ENCODE results near the gene PPM1H. TPM values are rescaled to one million over a fixed set of nuclear protein-coding genes. Genes with fewer than 3 reads are reported as not detected.
A peak's percentile ranks its signal among the peaks of the same experiment; 100 is the strongest.

PPM1H gene
- total RNA-seq, 6 experiments from 2014 or later: 7.0 to 20.9 (median 8.4) TPM

DNA sequence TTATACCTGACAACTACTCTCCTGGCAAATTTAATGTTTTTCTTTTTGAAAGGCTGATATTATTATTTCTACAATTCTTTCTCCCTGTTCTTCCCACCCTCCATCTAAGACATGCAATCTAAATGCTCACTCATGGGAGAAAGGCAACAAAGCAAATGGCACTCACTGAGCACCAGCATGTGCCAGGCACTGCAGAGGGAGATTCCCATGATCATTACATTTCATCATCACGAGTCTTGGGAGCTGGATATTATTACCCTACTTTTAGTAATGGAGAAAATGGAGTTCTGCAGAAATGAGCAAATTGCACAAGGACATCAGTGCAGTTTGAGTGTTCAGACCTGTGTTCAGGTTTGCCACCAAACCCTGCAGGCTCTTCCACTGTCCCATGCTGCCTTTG lies 27.9 kb downstream of the PPM1H start:
- TF ChIP-seq CTCF (IDR thresholded peaks at IDR 0.05): no peak
- Mint-ChIP-seq H3K27me3 (ENCODE audit: insufficient read depth) (peaks cover 2% of the 10 kb centered on the region; the same call in 1 of the 2 replicates), H3K27ac (no peak overlapping the region), H3K9me3 (no peaks in the 10 kb centered on the region), H3K36me3 (ENCODE audit: low read depth) (peaks cover 4% of the 10 kb centered on the region), H3K4me3 (no peak overlapping the region), H3K4me1 (ENCODE audit: low read depth) (peaks cover 9% of the 10 kb centered on the region)
- DNase-seq: no peak

DNA sequence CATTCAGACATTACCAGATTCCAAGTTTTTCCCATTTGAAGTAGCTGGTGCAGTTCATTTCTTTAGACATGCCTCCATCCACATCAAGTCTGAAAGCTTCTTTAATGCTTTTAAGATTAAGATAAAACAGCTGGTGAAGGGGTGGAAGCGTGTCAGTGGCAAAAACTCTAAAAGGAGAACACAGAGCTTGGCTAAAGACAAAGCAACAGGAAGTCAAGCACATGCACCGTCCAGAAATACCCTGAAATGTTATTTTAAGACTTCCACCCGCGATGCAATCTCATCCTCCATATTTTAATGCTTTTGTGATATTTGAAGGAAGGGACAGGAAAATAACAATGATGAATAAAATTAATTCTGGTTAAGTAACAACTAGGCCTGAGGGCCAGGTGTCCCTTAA lies 31.8 kb downstream of the PPM1H start:
- no peak for TF ChIP-seq CTCF (IDR thresholded peaks at IDR 0.05)
- H3K27ac Mint-ChIP-seq: no peak overlapping the region
- no peak for DNase-seq
- H3K4me1 Mint-ChIP-seq (ENCODE audit: low read depth): peaks cover 18% of the 10 kb centered on the region
- no peaks in the 10 kb centered on the region; the same call in 1 of the 2 replicates for H3K27me3 Mint-ChIP-seq (ENCODE audit: insufficient read depth)
- H3K4me3 Mint-ChIP-seq: no peak overlapping the region
- H3K36me3 Mint-ChIP-seq (ENCODE audit: low read depth): no peaks in the 10 kb centered on the region
- no peaks in the 10 kb centered on the region for H3K9me3 Mint-ChIP-seq

- no peak overlapping the region for H3K4me3 Mint-ChIP-seq
- H3K4me1 Mint-ChIP-seq (ENCODE audit: low read depth): peaks cover 26% of the 10 kb centered on the region
- no peaks in the 10 kb centered on the region for H3K36me3 Mint-ChIP-seq (ENCODE audit: low read depth)
- H3K27ac Mint-ChIP-seq: no peak overlapping the region
- H3K9me3 Mint-ChIP-seq: no peaks in the 10 kb centered on the region
- DNase-seq: no peak
- no peak for TF ChIP-seq CTCF (IDR thresholded peaks at IDR 0.05)
- H3K27me3 Mint-ChIP-seq (ENCODE audit: insufficient read depth): no peaks in the 10 kb centered on the region; the same call in 1 of the 2 replicates
Observed at GRCh38 chr12:62900686-62901272, 34.2 kb downstream of the PPM1H start.

DNA sequence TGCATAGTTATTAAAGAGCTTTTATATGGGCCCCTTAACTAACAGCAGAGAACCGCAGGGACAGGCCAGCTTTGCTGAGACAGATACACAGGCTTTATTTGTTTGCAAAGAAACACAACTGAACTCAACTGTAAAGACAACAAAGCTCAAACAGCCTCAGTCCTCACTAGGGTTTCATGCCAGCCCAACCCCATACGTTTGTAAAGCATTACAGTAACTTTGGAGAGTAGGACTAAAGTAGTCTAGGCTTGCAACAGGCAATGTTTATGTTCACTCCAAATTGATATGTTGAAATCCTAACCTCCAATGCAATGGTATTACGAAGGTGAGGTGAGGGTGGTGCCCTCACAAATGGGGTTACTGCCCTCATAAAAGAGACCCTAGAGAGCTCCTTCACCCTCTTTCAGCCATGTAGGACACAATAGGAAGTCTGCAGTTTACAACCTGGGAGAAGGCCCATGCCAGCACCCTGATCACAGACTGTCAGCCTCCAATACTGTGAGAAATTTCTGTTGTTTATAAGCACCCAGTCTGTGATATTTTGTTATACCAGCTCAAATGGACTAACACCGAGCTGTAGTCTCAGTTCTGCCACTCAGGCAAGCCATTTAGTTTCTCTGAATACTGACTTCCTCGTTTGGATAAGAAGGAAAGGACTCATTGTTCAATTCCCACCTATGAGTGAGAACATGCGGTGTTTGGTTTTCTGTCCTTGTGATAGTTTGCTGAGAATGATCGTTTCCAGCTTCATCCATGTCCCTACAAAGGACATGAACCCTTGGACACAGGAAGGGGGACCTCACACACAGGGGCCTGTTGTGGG lies 35.2 kb downstream of the PPM1H start:
- no peak for DNase-seq
- Mint-ChIP-seq H3K4me1 (ENCODE audit: low read depth) (peaks cover 26% of the 10 kb centered on the region), H3K27me3 (ENCODE audit: insufficient read depth) (no peaks in the 10 kb centered on the region; the same call in 1 of the 2 replicates), H3K27ac (no peak overlapping the region), H3K36me3 (ENCODE audit: low read depth) (no peaks in the 10 kb centered on the region), H3K9me3 (no peaks in the 10 kb centered on the region), H3K4me3 (no peak overlapping the region)
- TF ChIP-seq CTCF (IDR thresholded peaks at IDR 0.05): no peak

DNA sequence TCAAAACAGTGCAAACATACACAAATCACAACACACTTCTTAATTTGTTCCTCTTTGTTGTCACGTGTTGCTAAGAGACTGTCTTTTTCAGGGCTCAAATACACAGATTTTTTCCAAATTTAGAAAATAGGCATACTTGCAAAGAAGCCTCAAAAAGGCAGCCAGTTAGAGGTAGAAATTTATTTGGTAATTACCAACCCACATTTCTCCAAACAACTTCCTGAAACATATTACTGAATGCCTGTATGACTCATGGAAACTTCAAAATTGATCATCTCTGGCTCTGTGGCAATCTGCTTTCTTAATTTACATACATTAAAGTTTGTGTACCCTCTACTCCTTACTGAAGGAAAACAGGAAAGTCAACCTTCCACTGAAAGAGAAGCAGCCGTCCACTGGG lies 36.4 kb downstream of the PPM1H start:
- Mint-ChIP-seq H3K27ac (peak overlapping the region; percentile 60; the same call in 1 of the 2 replicates), H3K9me3 (no peaks in the 10 kb centered on the region), H3K4me3 (no peak overlapping the region; the same call in 1 of the 2 replicates), H3K4me1 (ENCODE audit: low read depth) (peaks cover 26% of the 10 kb centered on the region), H3K27me3 (ENCODE audit: insufficient read depth) (no peaks in the 10 kb centered on the region; the same call in 1 of the 2 replicates), H3K36me3 (ENCODE audit: low read depth) (no peaks in the 10 kb centered on the region)
- no peak for TF ChIP-seq CTCF (IDR thresholded peaks at IDR 0.05)
- DNase-seq: peak; percentile 46

All from HFFc6 (cell line).